Left forelimb (tissue), 1 donor: Measurements from ENCODE around the gene GLIS1.

Experiments
- DNase-seq: peaks from one replicate; pipeline ENCODE4 v3.0.0-alpha.2; 2018; ENCODE audit warnings: low spot score

GLIS1 gene

GRCh38 chr1:53495633-53496345, 243.2 kb downstream of the GLIS1 start:
- no peak for DNase-seq

- DNase-seq, result no peak
Measured at GRCh38 chr1:53490351-53490750, 248.6 kb downstream of the GLIS1 start.

- no peak for DNase-seq
Measured at GRCh38 chr1:53486395-53487026, 252.5 kb downstream of the GLIS1 start.

- DNase-seq, result peak; percentile 89
Measured at GRCh38 chr1:53485478-53486394, 253.2 kb downstream of the GLIS1 start.

- no peak for DNase-seq
Measured at GRCh38 chr1:53484705-53485477, 254.1 kb downstream of the GLIS1 start.

GRCh38 chr1:53483656-53484055, 255.3 kb downstream of the GLIS1 start:
- no peak for DNase-seq

- no peak for DNase-seq
Measured at GRCh38 chr1:53483170-53483569, 255.8 kb downstream of the GLIS1 start.

- DNase-seq, result no peak
Measured at GRCh38 chr1:53482441-53483153, 256.4 kb downstream of the GLIS1 start.

GRCh38 chr1:53481456-53481855, 257.5 kb downstream of the GLIS1 start:
- DNase-seq, result no peak

GRCh38 chr1:53480678-53481077, 258.3 kb downstream of the GLIS1 start:
- no peak for DNase-seq

GRCh38 chr1:53478502-53478818, 260.5 kb downstream of the GLIS1 start:
- no peak for DNase-seq

- no peak for DNase-seq
Measured at GRCh38 chr1:53477651-53478501, 261.1 kb downstream of the GLIS1 start.

- DNase-seq, result no peak
Measured at GRCh38 chr1:53476579-53476978, 262.4 kb downstream of the GLIS1 start.

- no peak for DNase-seq
Measured at GRCh38 chr1:53475664-53476063, 263.3 kb downstream of the GLIS1 start.

- DNase-seq, result no peak
Measured at GRCh38 chr1:53473463-53473862, 265.5 kb downstream of the GLIS1 start.

- DNase-seq, result no peak
Measured at GRCh38 chr1:53471000-53471399, 268.0 kb downstream of the GLIS1 start.

- no peak for DNase-seq
Measured at GRCh38 chr1:53470584-53470983, 268.4 kb downstream of the GLIS1 start.

GRCh38 chr1:53470155-53470554, 268.8 kb downstream of the GLIS1 start:
- peak; percentile 78 for DNase-seq

GRCh38 chr1:53469373-53469772, 269.6 kb downstream of the GLIS1 start:
- DNase-seq, result no peak

GRCh38 chr1:53468374-53468773, 270.6 kb downstream of the GLIS1 start:
- no peak for DNase-seq

- DNase-seq, result no peak
Measured at GRCh38 chr1:53467391-53467790, 271.6 kb downstream of the GLIS1 start.
